Small intestine (tissue), 7 donors: Measurements from ENCODE around the gene CACNA2D1. TPM values are rescaled to one million over a fixed set of nuclear protein-coding genes. Genes with fewer than 3 reads are reported as not detected.

Source experiments
- DNase-seq, 2 donors: peaks; one replicate each; pipeline versions ENCODE4 v3.0.0 to v3.0.0-alpha.2; 2013
- FAIRE-seq: peaks from 2 replicates; lab custom pipeline; 2012; peaks lifted over from hg19 to GRCh38; lab: Jason Lieb, UNC
- H3K27ac ChIP-seq, 3 donors: one replicate each; pipeline ENCODE4 v1.5.1; 2013; ENCODE audit warnings: low read length in 2 of 3, mild to moderate bottlenecking in 2 of 3, control low read depth in 1 of 3, inconsistent platforms in 1 of 3, low read depth in 1 of 3, moderate library complexity in 1 of 3
- H3K27me3 ChIP-seq, 3 donors: one replicate each; pipeline ENCODE4 v1.6.1; 2013; ENCODE audit warnings: low read length in 3 of 3, inconsistent platforms in 1 of 3; ENCODE audit not compliant: control insufficient read depth in 3 of 3, insufficient read depth in 3 of 3
- H3K36me3 ChIP-seq, 3 donors: one replicate each; pipeline ENCODE4 v1.6.1; 2013; ENCODE audit warnings: low read length in 3 of 3, inconsistent platforms in 1 of 3, low read depth in 1 of 3, mild to moderate bottlenecking in 1 of 3, moderate library complexity in 1 of 3; ENCODE audit not compliant: control insufficient read depth in 3 of 3, insufficient read depth in 2 of 3
- H3K4me1 ChIP-seq, 3 donors: one replicate each; pipeline ENCODE4 v1.6.1; 2013; ENCODE audit warnings: low read length in 2 of 3, inconsistent platforms in 1 of 3, low read depth in 1 of 3, mild to moderate bottlenecking in 1 of 3, moderate library complexity in 1 of 3; ENCODE audit not compliant: control insufficient read depth in 3 of 3, insufficient read depth in 2 of 3
- H3K4me3 ChIP-seq, 3 donors: one replicate each; pipeline ENCODE4 v1.5.1; 2013; ENCODE audit warnings: low read length in 3 of 3, control low read depth in 1 of 3, inconsistent platforms in 1 of 3, low read depth in 1 of 3, mild to moderate bottlenecking in 1 of 3, moderate library complexity in 1 of 3
- H3K9me3 ChIP-seq, 2 donors: one replicate each; pipeline ENCODE4 v1.6.1; 2013; ENCODE audit warnings: low read depth in 1 of 2, low read length in 1 of 2; ENCODE audit not compliant: control insufficient read depth in 2 of 2, insufficient read depth in 1 of 2
- WGBS, 3 donors: extraction: QIAGEN DNeasy Blood & Tissue Kit; methylation state at CpG; one replicate each; pipeline ENCODE4 v1.1.7; 2013; 5-methylcytosine and 5-hydroxymethylcytosine counted together
- polyA plus RNA-seq, 4 donors: library from polyadenylated mRNA; stranded (reverse) in 3 of 4; unstranded in 1 of 4; fragments of 200-250 nt in 3 of 4; fragments of 120-200 nt in 1 of 4; gene quantifications; one replicate each; pipeline versions ENCODE4 v1.2.1 to v1.2.3, GENCODE V29; 2013
- donor health status: healthy with polysubstance abuse.
- donor health status: control.
- donor health status: control.
- donor health status: Bipolar disorder and iron deficiency.
- donor health status: healthy.

Gene CACNA2D1
- polyA plus RNA-seq, 4 donors, result 1.3 to 4.8 (median 2.7) TPM

DNA sequence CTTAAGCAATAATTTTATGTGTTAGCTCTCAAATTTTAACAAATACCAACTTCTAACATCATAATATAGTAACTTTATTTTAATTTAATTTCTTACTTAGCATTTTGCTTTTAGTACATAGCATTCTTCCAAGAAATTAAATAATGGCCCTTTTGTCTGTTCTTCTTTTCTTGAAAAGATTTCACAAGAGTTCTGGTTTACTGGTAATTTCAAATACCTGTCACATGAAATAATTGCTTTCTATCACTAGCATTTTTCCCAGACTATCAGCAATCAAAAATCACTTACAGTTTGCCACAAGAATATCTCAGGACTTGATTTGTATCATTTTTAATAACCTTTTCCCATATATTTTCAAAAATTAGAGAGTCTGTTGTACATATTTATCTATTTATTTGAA, 193.0 kb downstream of the CACNA2D1 start:
- no peak overlapping the region for H3K4me3 ChIP-seq
- H3K27me3 ChIP-seq, result no peaks in the 10 kb centered on the region
- DNase-seq (no peak), FAIRE-seq (no peak)
- no peak overlapping the region for H3K27ac ChIP-seq
- H3K36me3 ChIP-seq, result no peaks in the 10 kb centered on the region
- no peaks in the 10 kb centered on the region for H3K9me3 ChIP-seq
- no peaks in the 10 kb centered on the region for H3K4me1 ChIP-seq

- H3K9me3 ChIP-seq, result no peaks in the 10 kb centered on the region
- FAIRE-seq (no peak), DNase-seq (no peak)
- H3K27ac ChIP-seq, result no peak overlapping the region
- H3K4me1 ChIP-seq, result no peaks in the 10 kb centered on the region
- H3K4me3 ChIP-seq, result no peak overlapping the region
- 84 to 90% (median 90%) methylated on average over 2 of the region's 2 CpGs for WGBS, 3 donors
- H3K36me3 ChIP-seq, result no peaks in the 10 kb centered on the region
- H3K27me3 ChIP-seq, result no peaks in the 10 kb centered on the region
Measured at GRCh38 chr7:82249979-82250378, 193.6 kb downstream of the CACNA2D1 start.

DNA sequence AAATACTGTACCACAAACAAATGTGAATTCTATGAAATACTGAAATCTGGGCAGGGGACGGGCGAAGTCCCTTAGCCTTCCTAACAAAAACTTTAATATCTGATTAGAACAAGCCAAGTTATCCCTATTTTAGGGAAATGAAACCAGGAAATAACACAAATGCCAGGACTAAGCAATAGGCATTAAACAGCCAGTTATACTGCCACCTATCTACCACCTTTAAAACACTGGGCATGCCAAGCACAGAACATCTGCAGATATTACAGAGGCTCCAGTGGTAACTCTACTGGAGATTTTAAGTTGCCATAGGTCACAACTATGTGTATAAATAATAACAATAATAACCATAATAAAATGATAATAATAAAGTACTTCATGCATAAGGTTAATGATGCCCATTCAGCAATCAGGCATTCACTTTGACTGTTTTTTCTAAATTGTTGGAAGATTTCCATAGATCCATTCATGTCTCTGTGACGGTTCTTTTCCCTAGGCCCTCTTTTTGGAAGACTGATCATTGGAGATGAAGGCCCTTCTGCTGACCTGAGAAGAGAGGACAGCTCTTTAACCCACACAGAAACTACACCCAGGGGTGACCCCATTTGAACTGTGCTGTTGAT, 195.7 kb downstream of the CACNA2D1 start:
- Histone ChIP-seq H3K4me3 (no peak overlapping the region), H3K27ac (no peak overlapping the region), H3K9me3 (no peaks in the 10 kb centered on the region), H3K36me3 (no peaks in the 10 kb centered on the region), H3K4me1 (no peaks in the 10 kb centered on the region), H3K27me3 (no peaks in the 10 kb centered on the region)
- peak; percentile 2 to 13 for DNase-seq
- 79 to 84% (median 79%) methylated on average over 3 of the region's 3 CpGs for WGBS, 3 donors
- no peak for FAIRE-seq

DNA sequence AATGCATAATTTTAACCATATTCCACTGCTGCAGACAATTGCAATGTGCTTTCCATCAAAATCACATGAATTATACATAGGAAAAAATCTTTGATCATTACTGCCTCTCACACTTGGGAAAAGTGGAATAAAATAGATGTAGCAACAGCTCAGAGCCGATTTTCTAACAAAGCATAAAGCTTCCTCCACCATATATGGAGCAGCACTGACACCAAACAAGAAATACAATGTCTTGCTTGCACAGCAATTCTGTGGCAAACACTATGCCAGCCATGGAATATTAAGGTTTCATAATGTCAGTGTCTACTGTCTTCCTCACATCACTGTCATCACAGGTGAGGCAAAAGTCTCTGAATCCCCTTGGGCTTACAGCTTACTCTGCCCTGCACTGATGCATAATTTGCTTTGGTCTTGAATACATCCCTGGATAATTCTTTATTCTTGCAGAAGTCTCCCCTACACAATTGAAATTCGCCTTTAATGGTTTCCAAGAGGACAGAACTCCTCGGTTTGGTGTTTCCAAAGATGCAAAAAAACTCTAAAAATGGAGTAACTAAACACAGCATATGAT, 198.5 kb downstream of the CACNA2D1 start:
- Histone ChIP-seq H3K4me1 (no peaks in the 10 kb centered on the region), H3K4me3 (no peak overlapping the region), H3K27me3 (no peaks in the 10 kb centered on the region), H3K9me3 (no peaks in the 10 kb centered on the region), H3K36me3 (no peaks in the 10 kb centered on the region), H3K27ac (no peak overlapping the region)
- no peak for DNase-seq
- 65 to 84% (median 81%) methylated on average over 3 of the region's 3 CpGs for WGBS, 3 donors
- FAIRE-seq, result no peak

DNA sequence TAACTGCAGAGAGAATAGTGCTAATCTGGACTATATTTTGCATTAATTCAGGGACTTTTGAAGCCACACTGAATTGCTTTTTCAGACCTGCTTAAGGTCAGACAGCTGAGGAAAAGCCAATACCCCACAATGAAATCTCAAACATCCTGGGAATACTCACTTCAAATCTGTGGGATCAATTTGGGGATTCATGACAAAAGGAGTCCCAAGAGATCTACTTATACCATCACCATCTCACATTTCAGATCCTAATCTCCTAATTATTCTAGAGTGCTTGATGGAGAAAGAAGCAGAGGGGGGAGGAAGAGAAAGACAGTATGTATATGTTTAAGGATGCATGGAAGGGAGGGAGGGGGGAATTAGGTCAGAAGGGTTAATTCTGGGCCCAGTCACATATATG, 202.2 kb downstream of the CACNA2D1 start:
- Histone ChIP-seq H3K4me1 (no peaks in the 10 kb centered on the region), H3K4me3 (no peak overlapping the region), H3K9me3 (no peaks in the 10 kb centered on the region), H3K36me3 (no peaks in the 10 kb centered on the region), H3K27me3 (no peaks in the 10 kb centered on the region), H3K27ac (no peak overlapping the region)
- no peak for DNase-seq
- no peak for FAIRE-seq

DNA sequence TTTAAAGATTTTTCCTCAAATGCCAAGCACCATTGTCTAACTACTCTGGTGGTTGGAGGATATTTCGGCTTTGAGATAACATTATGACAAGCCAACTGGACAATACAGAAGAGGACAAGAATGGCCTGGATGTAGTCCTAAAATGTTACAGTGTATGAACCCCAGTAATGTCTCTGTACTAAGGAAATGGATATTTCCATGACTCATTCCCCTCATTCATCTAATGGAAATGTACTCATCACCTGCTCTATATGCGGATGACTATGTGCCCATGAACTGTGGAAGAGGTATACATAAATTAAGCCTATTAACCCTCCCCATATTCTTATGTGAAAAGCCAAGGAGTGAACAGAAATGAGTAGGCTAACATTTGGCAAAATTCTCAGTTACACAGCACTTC, 207.9 kb downstream of the CACNA2D1 start:
- FAIRE-seq, result no peak

DNA sequence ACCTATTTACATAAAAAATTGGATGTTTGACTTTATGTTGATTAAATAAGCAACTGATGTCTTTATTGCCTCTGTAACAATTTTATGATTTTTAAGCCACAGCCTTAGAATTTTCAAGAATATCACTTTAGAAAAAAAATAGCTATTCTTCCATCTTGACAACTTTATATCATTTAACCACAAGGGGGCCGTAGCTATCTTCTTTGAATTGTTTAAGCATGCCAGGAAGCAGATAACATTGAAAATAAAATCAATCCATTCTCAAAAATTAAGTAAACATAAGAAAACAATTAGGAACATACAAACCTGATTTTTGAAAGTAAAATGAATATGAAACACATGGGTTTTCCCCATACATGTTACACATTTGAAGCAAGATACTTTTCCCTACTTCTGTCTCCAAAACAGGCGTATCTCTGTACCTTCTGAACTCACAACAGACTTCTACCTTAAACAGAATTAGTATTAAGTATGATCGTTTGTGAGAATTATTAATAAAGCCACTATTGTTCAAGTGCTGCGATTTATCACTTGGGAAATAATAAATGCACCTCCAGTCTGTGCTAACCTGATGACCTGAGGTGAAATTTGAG, 209.0 kb downstream of the CACNA2D1 start:
- H3K4me3 ChIP-seq, result no peak overlapping the region
- no peaks in the 10 kb centered on the region for H3K36me3 ChIP-seq
- H3K4me1 ChIP-seq, result no peaks in the 10 kb centered on the region
- H3K27ac ChIP-seq, result no peak overlapping the region
- WGBS, 3 donors, result 32 to 47% (median 39%) methylated on average over 4 of the region's 4 CpGs
- no peaks in the 10 kb centered on the region for H3K9me3 ChIP-seq
- H3K27me3 ChIP-seq, result no peaks in the 10 kb centered on the region
- no peak for FAIRE-seq
- DNase-seq, result peak; percentile 36 to 38

More for the DNA sequence above, 207.9 kb downstream of the CACNA2D1 start:
- Histone ChIP-seq H3K4me1 (no peaks in the 10 kb centered on the region), H3K9me3 (no peaks in the 10 kb centered on the region), H3K36me3 (no peaks in the 10 kb centered on the region), H3K27ac (no peak overlapping the region), H3K27me3 (no peaks in the 10 kb centered on the region), H3K4me3 (no peak overlapping the region)
- WGBS, 3 donors, result 86 to 95% (median 94%) methylated on average over 2 of the region's 2 CpGs
- DNase-seq, result no peak

DNA sequence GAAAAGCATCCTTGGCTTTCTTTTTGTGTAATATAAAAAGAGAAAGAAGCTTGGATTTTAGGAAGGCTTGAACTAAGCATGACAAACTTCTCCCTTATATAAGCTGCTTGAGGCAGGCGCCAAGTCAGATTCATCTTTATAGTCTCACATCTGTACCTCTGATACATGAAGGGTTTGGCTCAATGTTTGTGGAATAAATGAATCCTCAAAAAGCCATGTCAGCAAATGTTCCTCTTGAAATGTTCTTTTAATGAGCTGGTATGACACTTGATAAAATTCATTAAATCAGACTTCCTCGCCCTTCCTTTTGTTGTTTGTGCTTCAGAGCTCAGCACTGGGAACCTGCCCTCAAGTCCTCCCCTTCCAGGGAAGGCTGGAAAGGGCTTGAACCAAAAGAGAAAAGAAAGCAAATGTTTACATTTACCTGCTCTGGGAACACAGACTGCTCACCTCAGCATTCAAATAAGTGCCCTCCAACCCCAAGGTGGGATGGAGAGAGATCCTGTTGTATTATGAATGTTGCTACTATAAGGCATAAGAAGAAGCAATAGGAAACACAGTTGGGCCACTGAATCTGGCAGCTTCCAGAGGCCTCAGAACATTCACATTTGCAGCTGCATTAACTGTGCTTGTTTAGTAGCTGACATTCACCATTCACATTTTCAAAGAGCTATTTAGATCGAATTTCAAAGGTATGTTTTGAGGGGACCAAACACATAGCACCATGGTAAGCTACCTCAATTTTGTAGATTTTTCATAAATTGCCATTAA, 212.6 kb downstream of the CACNA2D1 start:
- Histone ChIP-seq H3K36me3 (no peaks in the 10 kb centered on the region), H3K27me3 (no peaks in the 10 kb centered on the region), H3K4me3 (no peak overlapping the region), H3K9me3 (no peaks in the 10 kb centered on the region), H3K4me1 (peaks cover 0 to 3% (median 0%) of the 10 kb centered on the region in 3 donors), H3K27ac (no peak overlapping the region)
- 77 to 90% (median 84%) methylated on average over 3 of the region's 3 CpGs for WGBS, 3 donors
- FAIRE-seq (no peak), DNase-seq (no peak)
